ENCODE data around the gene FBXO38. TPM values are rescaled to one million over a fixed set of nuclear protein-coding genes. Genes with fewer than 3 reads are reported as not detected.

Gene FBXO38
- total and polyA plus RNA-seq, 9 of the 15 experiments (the other 6 are each of a cell fraction or from before 2014, with no cell fraction given): 7.4 to 39.4 (median 29.3) TPM

DNA sequence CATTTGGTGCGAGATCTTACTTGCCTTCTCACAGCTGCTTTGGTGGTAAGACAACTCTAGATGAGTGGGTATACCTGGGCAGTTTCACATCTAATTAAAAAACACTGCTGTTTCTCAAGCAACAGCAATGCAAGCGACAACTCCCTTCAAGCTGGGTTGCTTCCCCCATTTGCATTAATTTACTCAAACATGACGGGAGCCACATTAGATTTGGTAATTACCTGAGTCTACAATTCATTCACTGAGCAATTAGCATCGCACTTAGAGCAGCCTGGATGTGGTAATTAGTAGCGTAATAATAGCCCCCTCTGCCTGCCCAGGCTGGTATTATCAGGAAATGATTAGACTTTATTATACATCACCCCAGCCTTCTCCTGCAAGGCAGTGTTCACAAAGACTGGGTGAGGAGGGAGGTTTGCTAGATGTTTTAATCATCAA lies 73.4 kb downstream of the FBXO38 start (continued):
- TF ChIP-seq KDM4B (IDR thresholded peaks at IDR 0.05; ENCODE audit: borderline replicate concordance in 2 of 2, low read depth in 1 of 2) (no peak), RAD21 (CRISPR knock-in tag; conservative IDR thresholded peaks at IDR 0.05 in 1 of 2, IDR thresholded peaks at IDR 0.05 in 1 of 2) (peak in 1 of 2 experiments; percentile 44; a peak in 2 of 4 replicates), NFRKB (IDR thresholded peaks at IDR 0.05; ENCODE audit: low read depth) (no peak), SIRT6 (IDR thresholded peaks at IDR 0.05; ENCODE audit: low read depth, low read length) (no peak), ADNP (tag; IDR thresholded peaks at IDR 0.05) (no peak), ZNF717 (CRISPR knock-in tag; IDR thresholded peaks at IDR 0.05) (no peak)
- TF ChIP-seq, protein P1, sequence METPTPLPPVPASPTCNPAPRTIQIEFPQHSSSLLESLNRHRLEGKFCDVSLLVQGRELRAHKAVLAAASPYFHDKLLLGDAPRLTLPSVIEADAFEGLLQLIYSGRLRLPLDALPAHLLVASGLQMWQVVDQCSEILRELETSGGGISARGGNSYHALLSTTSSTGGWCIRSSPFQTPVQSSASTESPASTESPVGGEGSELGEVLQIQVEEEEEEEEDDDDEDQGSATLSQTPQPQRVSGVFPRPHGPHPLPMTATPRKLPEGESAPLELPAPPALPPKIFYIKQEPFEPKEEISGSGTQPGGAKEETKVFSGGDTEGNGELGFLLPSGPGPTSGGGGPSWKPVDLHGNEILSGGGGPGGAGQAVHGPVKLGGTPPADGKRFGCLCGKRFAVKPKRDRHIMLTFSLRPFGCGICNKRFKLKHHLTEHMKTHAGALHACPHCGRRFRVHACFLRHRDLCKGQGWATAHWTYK (CRISPR knock-in tag; IDR thresholded peaks at IDR 0.05): no peak

DNA sequence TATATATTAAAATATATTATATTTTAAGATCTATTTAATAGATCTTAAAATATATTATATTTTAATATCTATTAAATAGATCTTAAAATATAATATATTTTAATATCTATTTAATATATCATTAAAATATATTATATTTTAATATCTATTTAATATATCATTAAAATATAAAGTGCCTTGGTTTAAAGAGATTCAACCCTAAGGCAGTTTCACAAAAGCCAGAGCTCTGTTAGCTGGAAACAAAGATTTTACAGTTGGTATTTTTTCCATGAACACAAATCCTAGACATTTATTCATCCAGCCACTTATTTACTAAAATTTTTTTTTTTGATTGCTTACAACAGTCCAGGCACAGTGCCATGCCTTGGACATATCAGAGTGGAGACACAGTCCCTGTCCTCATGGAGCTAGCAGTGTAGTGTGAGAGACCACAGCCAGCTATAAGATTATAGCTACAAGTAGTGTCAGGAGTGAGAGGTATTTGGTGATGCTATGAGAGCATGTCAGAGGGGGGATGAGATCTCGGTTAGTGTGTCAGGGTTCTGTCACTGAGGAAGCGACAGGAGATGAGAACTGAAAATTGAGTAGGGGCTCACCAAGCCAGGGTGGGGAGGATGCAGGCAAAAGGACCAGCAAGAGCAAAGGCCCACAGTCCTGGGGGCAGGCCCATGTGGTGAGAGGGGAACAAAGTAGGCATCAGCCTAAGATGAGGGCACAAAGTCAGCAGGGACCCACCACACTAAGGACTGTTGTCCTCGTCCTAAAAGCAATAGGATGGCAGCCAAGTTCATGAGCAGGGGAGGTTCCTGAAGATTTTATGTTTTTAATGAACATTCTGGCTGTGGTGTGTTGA lies 74.5 kb downstream of the FBXO38 start:
- H3K4me2 ChIP-seq (ENCODE audit: insufficient read depth, low read length): no peak overlapping the region
- POLR2A ChIA-PET: no interaction called here
- no peak for FAIRE-seq
- WGBS (ENCODE audit: insufficient coverage, low coverage, missing lambda C conversion rate): 0% methylated on average over 3 of the region's 3 CpGs
- H3K9me1 ChIP-seq (ENCODE audit: control insufficient read depth, insufficient read depth, low read length): no peaks in the 10 kb centered on the region
- H4K20me1 ChIP-seq (replicated peaks; ENCODE audit: control insufficient read depth, insufficient read depth, low read length): no peaks in the 10 kb centered on the region
- no TSS peak for BruUV-seq (replicated peaks)
- H3K4me1 ChIP-seq (replicated peaks in 1 of 2; ENCODE audit: control insufficient read depth in 2 of 2, insufficient read depth in 2 of 2, low read length in 2 of 2): no peaks in the 10 kb centered on the region
- CTCF ChIA-PET (ENCODE audit: low intra/inter-chr PET ratio): interaction anchor here (0.7 kb wide), 2 partner anchors 273 to 598 kb away, joined by 3 read pairs; no protein-coding TSS in a partner anchor
- intact Hi-C loops (cut with micrococcal nuclease) (no loop called here), in situ Hi-C loops (cut with MboI) (no loop called here)
- DNase-seq (ENCODE audit: extremely low read depth in 1 of 4, low spot score in 3 of 4): no peak
- H3K9ac ChIP-seq (ENCODE audit: insufficient read depth in 1 of 2, low read depth in 2 of 2, low read length in 2 of 2): no peak overlapping the region; a peak in 1 of 4 replicates
- no peak for ATAC-seq
- no peak overlapping the region for H3K4me3 ChIP-seq
- no peaks in the 10 kb centered on the region for H3K79me2 ChIP-seq (ENCODE audit: control insufficient read depth, insufficient read depth, low read length)
- no peaks in the 10 kb centered on the region for H3K36me3 ChIP-seq (ENCODE audit: control insufficient read depth, insufficient read depth, low read length)
- H2AFZ ChIP-seq (ENCODE audit: low read depth, low read length): no peak overlapping the region
- H3K27ac ChIP-seq (ENCODE audit: extremely low read depth, low read depth, low read length): no peak overlapping the region
- H3K9me3 ChIP-seq (replicated peaks; ENCODE audit: control insufficient read depth, insufficient read depth, low read depth, low read length): no peaks in the 10 kb centered on the region
- no peaks in the 10 kb centered on the region; a peak in 1 of 5 replicates for H3K27me3 ChIP-seq (ENCODE audit: control insufficient read depth in 2 of 2, insufficient read depth in 2 of 2, low read length in 2 of 2)
- TF ChIP-seq BRD4 (IDR thresholded peaks at IDR 0.05) (no peak), HNRNPLL (IDR thresholded peaks at IDR 0.05; ENCODE audit: low read depth, low read length, poor library complexity, severe bottlenecking) (no peak), ZNF354B (CRISPR knock-in tag; IDR thresholded peaks at IDR 0.05) (no peak), ZNF212 (CRISPR knock-in tag; IDR thresholded peaks at IDR 0.05) (no peak), SIX5 (IDR thresholded peaks at IDR 0.05; ENCODE audit: borderline replicate concordance in 1 of 2, insufficient read depth in 1 of 2, low read depth in 1 of 2, low read length in 2 of 2) (no peak), TCF7 (IDR thresholded peaks at IDR 0.05; ENCODE audit: borderline replicate concordance) (no peak), HMG20A (CRISPR knock-in tag; conservative IDR thresholded peaks at IDR 0.05) (no peak), ILF3 (IDR thresholded peaks at IDR 0.05; ENCODE audit: borderline replicate concordance) (no peak), TAF7 (tag; IDR thresholded peaks at IDR 0.05) (no peak), ZNF165 (CRISPR knock-in tag; IDR thresholded peaks at IDR 0.05; ENCODE audit: borderline replicate concordance) (no peak)
- TF ChIP-seq, protein P2, sequence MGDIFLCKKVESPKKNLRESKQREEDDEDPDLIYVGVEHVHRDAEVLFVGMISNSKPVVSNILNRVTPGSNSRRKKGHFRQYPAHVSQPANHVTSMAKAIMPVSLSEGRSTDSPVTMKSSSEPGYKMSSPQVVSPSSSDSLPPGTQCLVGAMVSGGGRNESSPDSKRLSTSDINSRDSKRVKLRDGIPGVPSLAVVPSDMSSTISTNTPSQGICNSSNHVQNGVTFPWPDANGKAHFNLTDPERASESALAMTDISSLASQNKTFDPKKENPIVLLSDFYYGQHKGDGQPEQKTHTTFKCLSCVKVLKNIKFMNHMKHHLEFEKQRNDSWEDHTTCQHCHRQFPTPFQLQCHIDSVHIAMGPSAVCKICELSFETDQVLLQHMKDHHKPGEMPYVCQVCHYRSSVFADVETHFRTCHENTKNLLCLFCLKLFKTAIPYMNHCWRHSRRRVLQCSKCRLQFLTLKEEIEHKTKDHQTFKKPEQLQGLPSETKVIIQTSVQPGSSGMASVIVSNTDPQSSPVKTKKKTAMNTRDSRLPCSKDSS (IDR thresholded peaks at IDR 0.05; ENCODE audit: low read depth, partially characterized antibody): no peak

Measured in K562 (cell line).